ENCODE measurements around the gene SCTR.

The SCTR gene

DNA sequence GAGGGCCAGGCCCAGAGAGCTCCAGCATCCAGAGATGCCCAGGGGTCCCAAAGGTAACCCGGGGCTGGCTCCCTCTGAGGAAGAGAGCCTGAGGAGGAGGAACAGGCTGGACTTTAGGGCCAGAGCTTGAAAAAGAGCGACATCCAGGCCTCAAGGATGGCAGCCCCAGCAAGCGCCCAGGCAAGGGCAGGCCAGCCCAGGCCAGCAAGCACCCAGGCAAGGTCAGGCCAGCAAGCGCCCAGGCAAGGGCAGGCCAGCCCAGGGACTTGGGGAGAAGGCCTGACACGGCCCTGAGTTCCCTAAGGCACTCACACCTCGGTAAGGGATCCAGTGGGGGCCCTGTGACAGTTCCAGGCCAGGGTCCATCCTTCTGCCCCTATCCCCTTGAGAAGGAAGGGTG lies 127.1 kb downstream of the SCTR start:
- no peak for FAIRE-seq

DNA sequence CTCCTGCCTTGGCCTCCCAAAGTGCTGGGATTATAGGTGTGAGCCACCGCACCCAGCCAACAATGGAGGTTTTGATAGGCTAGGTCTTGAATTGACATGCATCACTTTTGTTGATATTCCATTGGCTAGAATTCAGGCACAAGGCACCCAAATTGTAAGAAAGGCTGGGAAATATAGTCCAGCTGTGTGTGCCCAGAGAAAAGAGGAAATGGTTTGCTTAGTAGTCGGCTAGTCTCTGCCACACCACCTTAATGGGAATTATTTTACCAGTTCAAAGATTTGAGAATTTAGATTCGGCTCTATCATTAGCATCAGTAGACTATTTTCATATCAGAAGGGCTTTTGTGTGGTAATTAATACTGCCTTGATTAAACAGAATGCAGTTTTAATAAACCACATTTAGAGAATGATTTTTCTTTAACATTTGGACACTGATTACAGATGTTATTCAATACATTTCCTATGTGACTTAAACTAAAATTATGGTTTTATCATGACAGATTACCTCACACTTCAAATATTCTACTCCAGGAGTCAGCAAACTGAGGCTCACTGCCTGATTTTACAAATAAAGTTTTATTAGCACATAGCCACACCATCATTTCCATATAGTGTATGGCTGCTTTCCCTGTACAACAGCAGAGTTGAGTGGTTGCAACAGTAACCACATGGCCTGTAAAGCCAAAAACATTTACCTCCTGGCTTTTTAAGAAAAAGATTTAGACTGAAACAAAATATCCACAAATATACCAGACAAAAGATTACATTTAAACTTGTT lies 130.1 kb downstream of the SCTR start:
- FAIRE-seq: no peak
